ENCODE measurements around the gene MTHFR.

The MTHFR gene

GRCh38 chr1:11735854-11736745 lies 69.7 kb downstream of the MTHFR start, which contains the start of gene AGTRAP (continued):
- TF ChIP-seq ZBTB11 (tag by site-specific recombination; conservative IDR thresholded peaks at IDR 0.05; ENCODE audit: low read depth), result no peak; the same call in 1 of the 2 replicates
- no peak for TF ChIP-seq ZNF19 (tag by site-specific recombination; IDR thresholded peaks at IDR 0.05; ENCODE audit: low read depth)
- TF ChIP-seq TCF7L2 (IDR thresholded peaks at IDR 0.05; ENCODE audit: borderline replicate concordance, low read depth, low read length), result no peak
- TF ChIP-seq YY1 (tag by site-specific recombination; IDR thresholded peaks at IDR 0.05), result no peak
- no peak for TF ChIP-seq ZBTB21 (tag by site-specific recombination; IDR thresholded peaks at IDR 0.05)
- peak; percentile 33; the same call in 1 of the 2 replicates for TF ChIP-seq KLF7 (tag by site-specific recombination; IDR thresholded peaks at IDR 0.05; ENCODE audit: borderline replicate concordance)
- no peak for TF ChIP-seq ZNF214 (tag by site-specific recombination; IDR thresholded peaks at IDR 0.05; ENCODE audit: borderline replicate concordance)
- no peak for TF ChIP-seq ZNF311 (tag by site-specific recombination; IDR thresholded peaks at IDR 0.05; ENCODE audit: borderline replicate concordance)
- no peak for TF ChIP-seq ZNF521 (tag by site-specific recombination; IDR thresholded peaks at IDR 0.05)
- TF ChIP-seq ZNF701 (tag by site-specific recombination; IDR thresholded peaks at IDR 0.05), result no peak
- peak; percentile 67 for TF ChIP-seq ZXDB (tag by site-specific recombination; IDR thresholded peaks at IDR 0.05)
- no peak for TF ChIP-seq ZNF341 (tag by site-specific recombination; IDR thresholded peaks at IDR 0.05; ENCODE audit: low read depth)
- TF ChIP-seq ZBTB10 (tag by site-specific recombination; IDR thresholded peaks at IDR 0.05), result peak; percentile 94
- TF ChIP-seq ZEB2 (tag by site-specific recombination; IDR thresholded peaks at IDR 0.05), result peak; percentile 73
- TF ChIP-seq SP2 (tag by site-specific recombination; IDR thresholded peaks at IDR 0.05), result peak; percentile 87
- no peak for TF ChIP-seq ZNF791 (tag by site-specific recombination; IDR thresholded peaks at IDR 0.05)
- peak; percentile 95 for TF ChIP-seq ZNF76 (tag by site-specific recombination; IDR thresholded peaks at IDR 0.05; ENCODE audit: borderline replicate concordance, low read depth)
- TF ChIP-seq ZNF510 (tag by site-specific recombination; IDR thresholded peaks at IDR 0.05; ENCODE audit: insufficient replicate concordance), result no peak
- no peak for TF ChIP-seq SCRT1 (tag by site-specific recombination; IDR thresholded peaks at IDR 0.05; ENCODE audit: borderline replicate concordance)
- no peak for TF ChIP-seq ZNF473 (tag by site-specific recombination; IDR thresholded peaks at IDR 0.05)
- TF ChIP-seq ZNF639 (tag by site-specific recombination; IDR thresholded peaks at IDR 0.05), result no peak
- TF ChIP-seq ZNF776 (tag by site-specific recombination; IDR thresholded peaks at IDR 0.05; ENCODE audit: borderline replicate concordance), result no peak
- TF ChIP-seq ZSCAN18 (tag by site-specific recombination; IDR thresholded peaks at IDR 0.05), result no peak
- TF ChIP-seq ZNF558 (tag by site-specific recombination; IDR thresholded peaks at IDR 0.05), result no peak
- TF ChIP-seq ZNF549 (tag by site-specific recombination; IDR thresholded peaks at IDR 0.05), result no peak
- TF ChIP-seq ZNF148 (tag by site-specific recombination; IDR thresholded peaks at IDR 0.05; ENCODE audit: borderline replicate concordance), result no peak
- no peak; the same call in 1 of the 2 replicates for TF ChIP-seq ZNF169 (tag by site-specific recombination; IDR thresholded peaks at IDR 0.05)
- peak; percentile 86 for TF ChIP-seq KLF16 (tag by site-specific recombination; IDR thresholded peaks at IDR 0.05)

All from HEK293 (cell line).